DND-41 (cell line): ENCODE results near the gene SPCS2.

Experiments
- ATAC-seq: fragments of 200-7000 bp; cut with Tn5 transposase; 3 replicates; pipeline ENCODE4 v1.9.1; 2021; ENCODE audit warnings: low read depth; ENCODE audit not compliant: insufficient read depth
- DNase-seq: peaks from one replicate; pipeline ENCODE4 v3.0.0-alpha.2; 2020
- H2AFZ ChIP-seq: 2 replicates; pipeline ENCODE4 v1.6.0; 2012; ENCODE audit warnings: low read depth, low read length
- H3K27ac ChIP-seq: 2 replicates; pipeline ENCODE4 v1.5.1; 2012; ENCODE audit warnings: low read length, inconsistent platforms
- H3K27me3 ChIP-seq: fragments of 200-600 bp; sonication (generic); 2 replicates; pipeline ENCODE4 v1.6.0; 2012; ENCODE audit warnings: low read length, mild to moderate bottlenecking, inconsistent platforms; ENCODE audit not compliant: insufficient read depth, poor library complexity
- H3K36me3 ChIP-seq: 2 replicates; pipeline ENCODE4 v1.5.1; 2012; ENCODE audit warnings: low read length, inconsistent platforms; ENCODE audit not compliant: insufficient read depth
- H3K4me1 ChIP-seq: 2 replicates; pipeline ENCODE4 v1.5.1; 2012; ENCODE audit warnings: mild to moderate bottlenecking, low read length; ENCODE audit not compliant: insufficient read depth
- H3K4me2 ChIP-seq: 2 replicates; pipeline ENCODE4 v1.6.0; 2012; ENCODE audit warnings: mild to moderate bottlenecking, moderate library complexity, low read length, inconsistent platforms; ENCODE audit not compliant: insufficient read depth
- H3K4me3 ChIP-seq, 2 experiments: fragments of 200-600 bp in 1 of 2; shearing (Covaris generic) in 1 of 2; 2 replicates each; pipeline ENCODE4 v1.5.1; 2012 to 2016; ENCODE audit warnings: inconsistent platforms in 2 of 2, low read length in 2 of 2, mild to moderate bottlenecking in 2 of 2, low read depth in 1 of 2, moderate library complexity in 1 of 2
- H3K79me2 ChIP-seq: 2 replicates; pipeline ENCODE4 v1.6.0; 2012; ENCODE audit warnings: low read length, inconsistent platforms; ENCODE audit not compliant: insufficient read depth
- H3K9ac ChIP-seq: 2 replicates; pipeline ENCODE4 v1.6.0; 2012; ENCODE audit warnings: low read depth, mild to moderate bottlenecking, inconsistent platforms, low read length, moderate library complexity
- H3K9me3 ChIP-seq: 2 replicates; pipeline ENCODE4 v1.5.1; 2012; ENCODE audit warnings: low read length, moderate library complexity, mild to moderate bottlenecking, inconsistent platforms; ENCODE audit not compliant: insufficient read depth, severe bottlenecking
- H4K20me1 ChIP-seq: 2 replicates; pipeline ENCODE4 v1.6.0; 2012; ENCODE audit warnings: low read length; ENCODE audit not compliant: insufficient read depth
- CTCF ChIP-seq: IDR thresholded peaks from 2 replicates; pipeline ENCODE4 v1.5.1; 2012; ENCODE audit warnings: borderline replicate concordance, low read length, moderate library complexity, mild to moderate bottlenecking; ENCODE audit not compliant: poor library complexity, severe bottlenecking; ENCODE audit errors: extremely low read depth
- EZH2 ChIP-seq: IDR thresholded peaks from 3 replicates; pipeline ENCODE4 v1.6.1; 2012; ENCODE audit warnings: borderline replicate concordance, low read depth, mild to moderate bottlenecking, moderate library complexity, low read length, inconsistent platforms; ENCODE audit not compliant: severe bottlenecking

SPCS2 gene

DNA sequence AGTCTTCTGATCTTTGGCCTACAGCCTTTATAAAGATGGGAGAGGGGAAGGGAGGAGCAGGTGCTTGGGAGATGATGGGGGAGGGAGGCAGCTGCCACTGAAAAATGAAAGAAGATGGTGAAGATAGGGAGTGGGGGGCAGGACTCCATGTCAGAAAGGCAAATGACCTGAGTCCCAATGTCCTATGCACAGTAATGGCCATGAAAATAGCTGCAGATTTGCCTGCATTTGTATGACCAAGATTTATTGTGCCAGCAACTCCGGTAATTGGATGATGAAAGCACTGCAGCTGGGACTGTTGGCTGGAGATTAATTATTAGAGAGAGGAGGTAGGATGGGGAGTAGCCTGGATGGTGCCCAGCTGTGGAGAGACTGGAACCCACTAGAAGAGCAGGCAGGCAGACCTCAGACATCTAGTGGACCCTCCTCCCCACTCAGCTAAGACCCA lies 75.7 kb downstream of the SPCS2 start:
- TF ChIP-seq CTCF (no peak), EZH2 (no peak)
- ATAC-seq (no peak), DNase-seq (no peak)
- Histone ChIP-seq H3K36me3 (no peaks in the 10 kb centered on the region), H3K9me3 (no peaks in the 10 kb centered on the region), H3K9ac (no peak overlapping the region), H4K20me1 (no peaks in the 10 kb centered on the region), H2AFZ (no peak overlapping the region), H3K79me2 (no peaks in the 10 kb centered on the region), H3K4me1 (no peaks in the 10 kb centered on the region), H3K27ac (no peak overlapping the region), H3K4me2 (no peak overlapping the region), H3K27me3 (no peaks in the 10 kb centered on the region), H3K4me3 (no peak overlapping the region)

- no peaks in the 10 kb centered on the region for H3K27me3 ChIP-seq
- no peaks in the 10 kb centered on the region for H3K79me2 ChIP-seq
- TF ChIP-seq CTCF (no peak), EZH2 (no peak)
- H3K4me2 ChIP-seq, result no peak overlapping the region
- no peak overlapping the region for H3K9ac ChIP-seq
- H4K20me1 ChIP-seq, result no peaks in the 10 kb centered on the region
- H3K36me3 ChIP-seq, result no peaks in the 10 kb centered on the region
- no peak for ATAC-seq
- no peak overlapping the region for H3K4me3 ChIP-seq
- H2AFZ ChIP-seq, result no peak overlapping the region
- H3K27ac ChIP-seq, result no peak overlapping the region
- H3K4me1 ChIP-seq, result no peaks in the 10 kb centered on the region
- H3K9me3 ChIP-seq, result no peaks in the 10 kb centered on the region
- DNase-seq, result no peak
These were observed 76.5 kb downstream of the SPCS2 start for GRCh38 chr11:75025561-75025960.

GRCh38 chr11:75028321-75028720 lies 79.3 kb downstream of the SPCS2 start:
- no peaks in the 10 kb centered on the region for H3K9me3 ChIP-seq
- H3K9ac ChIP-seq, result no peak overlapping the region
- no peak overlapping the region for H3K27ac ChIP-seq
- H3K79me2 ChIP-seq, result no peaks in the 10 kb centered on the region
- H3K36me3 ChIP-seq, result no peaks in the 10 kb centered on the region
- H3K27me3 ChIP-seq, result no peaks in the 10 kb centered on the region
- no peak for ATAC-seq
- H4K20me1 ChIP-seq, result no peaks in the 10 kb centered on the region
- no peak overlapping the region for H2AFZ ChIP-seq
- no peak overlapping the region for H3K4me3 ChIP-seq
- H3K4me2 ChIP-seq, result no peak overlapping the region
- H3K4me1 ChIP-seq, result no peaks in the 10 kb centered on the region
- no peak for DNase-seq
- TF ChIP-seq CTCF (no peak), EZH2 (no peak)
